Measurements from ENCODE around the gene ABCC11.
"Not testable (repeated sequence)": the region's sequence is repeated elsewhere in the genome, so short reads cannot be mapped to it uniquely, and the experiment has no call there.

The ABCC11 gene

DNA sequence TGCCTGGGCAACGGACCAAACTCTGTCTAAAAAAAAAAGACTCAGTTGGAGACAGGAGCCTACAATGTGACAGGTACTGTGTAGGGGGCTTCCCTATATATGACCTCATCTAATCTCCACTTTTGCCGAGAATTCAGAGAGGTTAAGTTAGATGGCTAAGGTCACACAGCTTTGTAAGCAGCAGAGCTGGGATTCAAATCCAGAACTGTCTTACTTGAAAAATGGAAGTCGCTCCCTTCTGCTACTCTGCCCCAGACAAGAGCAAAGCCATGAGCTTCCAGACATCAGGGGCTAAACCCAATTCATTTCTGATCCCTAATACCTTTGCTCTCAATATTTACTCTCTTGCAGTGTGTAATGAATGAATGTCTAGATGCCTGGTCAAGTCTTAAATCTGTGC, 50.0 kb downstream of the ABCC11 start:
- DNase-seq, result no peak

DNA sequence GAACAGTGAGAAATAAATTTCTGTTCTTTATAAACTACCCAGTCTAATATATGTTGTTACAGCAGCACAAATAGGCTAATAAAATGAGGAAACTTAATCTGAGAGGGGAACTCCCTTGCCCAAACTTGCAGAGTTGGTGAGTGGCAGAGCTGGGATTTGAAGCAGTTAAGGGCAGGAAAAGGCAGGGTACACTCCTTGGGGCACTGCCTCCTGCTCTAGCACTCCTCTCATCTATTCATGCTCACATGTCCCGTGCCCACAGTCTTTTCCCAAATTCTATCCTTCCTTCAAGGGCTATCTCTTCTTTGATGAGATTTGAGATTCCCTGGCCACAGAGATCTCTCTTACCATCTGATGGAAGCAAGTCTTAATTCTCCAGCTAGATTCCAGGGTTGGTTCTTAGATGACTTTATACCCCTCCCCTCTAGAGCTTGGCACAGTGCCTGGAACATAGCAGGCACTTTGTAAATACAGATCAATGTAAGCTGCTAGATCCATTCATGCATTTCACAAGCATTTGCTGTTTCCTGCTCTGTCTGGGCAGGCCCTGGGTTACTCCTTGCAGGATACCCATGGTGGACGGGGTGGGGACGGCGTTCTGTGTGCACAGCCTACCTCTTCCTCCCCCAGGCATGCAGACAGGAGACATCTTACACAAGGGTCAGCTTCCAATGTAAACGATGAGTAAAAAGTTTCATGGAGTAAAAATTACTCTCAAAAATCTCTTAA, 52.3 kb downstream of the ABCC11 start:
- no peak for DNase-seq

DNA sequence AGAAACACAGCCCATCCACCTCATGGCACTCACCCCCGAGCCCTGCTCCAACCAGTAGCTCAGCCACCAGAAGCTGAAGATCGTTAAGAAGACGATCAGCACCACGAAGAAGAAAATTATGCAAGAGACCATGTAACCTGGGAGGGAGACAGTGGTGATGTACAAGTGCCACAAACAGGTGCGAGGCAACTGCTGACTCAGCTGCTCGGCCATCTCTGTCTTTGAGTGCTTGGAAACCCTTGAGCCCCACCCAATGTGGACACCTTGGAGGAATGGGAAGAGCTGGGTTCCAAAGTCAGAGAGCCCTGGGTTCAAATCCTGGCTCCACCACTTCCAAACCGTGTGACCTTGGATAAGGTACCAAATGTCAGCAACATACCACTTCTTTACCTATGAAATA, 53.5 kb downstream of the ABCC11 start:
- no peak for DNase-seq

DNA sequence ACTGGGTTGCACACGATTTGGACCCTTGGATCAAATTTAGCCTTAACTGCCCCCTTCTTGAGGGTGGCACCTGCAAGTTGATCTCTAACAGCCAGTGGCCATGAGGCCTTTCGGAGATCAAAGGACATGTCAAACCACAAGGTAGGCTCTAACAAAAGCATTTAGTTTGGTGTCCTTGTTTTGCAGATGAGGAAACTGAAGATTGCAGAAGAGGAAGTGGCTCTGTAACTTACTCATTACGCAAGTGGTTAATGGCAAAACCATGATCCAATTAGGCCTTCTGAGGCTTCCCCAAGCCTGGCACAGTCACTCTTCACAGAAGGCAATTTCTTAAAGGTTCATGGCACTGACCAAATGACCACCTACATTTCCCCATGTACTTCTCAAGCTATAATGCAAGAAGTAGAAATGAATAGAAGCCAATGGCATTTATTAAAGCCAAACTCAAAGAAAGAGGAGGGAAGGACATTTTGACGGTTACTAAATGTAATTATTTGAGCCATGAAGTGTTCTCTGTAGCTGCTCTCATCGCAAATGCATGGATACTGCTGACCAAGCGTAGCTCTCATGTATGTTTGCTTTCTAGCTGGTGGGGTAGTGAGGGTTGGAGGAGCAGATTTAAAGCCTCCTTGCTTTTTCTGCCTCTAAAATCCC, 58.8 kb downstream of the ABCC11 start:
- peak; percentile 90 for DNase-seq

DNA sequence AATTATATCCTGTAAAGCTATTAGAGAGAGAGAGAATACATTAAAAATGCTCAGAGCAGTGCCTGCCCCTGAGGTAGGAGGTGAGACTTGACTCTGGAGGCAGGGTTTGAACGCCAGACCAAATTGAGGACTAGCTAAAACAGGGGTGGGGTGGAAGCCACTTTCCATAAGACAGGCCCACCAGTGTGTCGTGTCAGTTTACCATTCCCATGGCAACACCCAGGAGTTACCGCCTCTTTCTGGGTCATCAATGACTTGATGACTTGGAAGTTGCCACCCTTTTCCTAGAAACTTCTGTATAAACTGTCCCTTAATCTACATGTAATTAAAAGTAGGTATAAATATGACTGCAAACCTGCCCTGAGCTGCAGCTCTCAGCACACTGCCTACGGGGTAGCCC, 59.6 kb downstream of the ABCC11 start:
- no peak for DNase-seq

DNA sequence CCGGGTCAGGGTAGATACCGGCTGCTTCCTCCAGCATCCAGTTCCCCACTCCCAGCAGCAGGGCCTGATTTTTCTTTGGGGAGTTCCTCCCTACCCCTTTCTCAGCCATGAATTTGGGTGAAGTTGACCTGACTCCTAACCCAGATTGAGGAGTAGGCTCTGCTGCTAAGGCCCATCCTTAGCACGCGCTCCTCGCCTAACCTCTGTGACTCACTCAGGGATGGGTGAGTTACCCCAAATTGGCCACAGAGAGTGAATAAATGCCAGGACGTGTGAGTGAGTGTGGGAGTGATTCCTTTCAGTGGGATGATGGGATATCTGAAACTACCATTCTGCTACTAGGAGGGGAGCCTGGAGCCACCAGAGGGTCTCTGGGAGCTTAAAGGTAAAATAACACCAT, 62.7 kb downstream of the ABCC11 start:
- no peak for DNase-seq

DNA sequence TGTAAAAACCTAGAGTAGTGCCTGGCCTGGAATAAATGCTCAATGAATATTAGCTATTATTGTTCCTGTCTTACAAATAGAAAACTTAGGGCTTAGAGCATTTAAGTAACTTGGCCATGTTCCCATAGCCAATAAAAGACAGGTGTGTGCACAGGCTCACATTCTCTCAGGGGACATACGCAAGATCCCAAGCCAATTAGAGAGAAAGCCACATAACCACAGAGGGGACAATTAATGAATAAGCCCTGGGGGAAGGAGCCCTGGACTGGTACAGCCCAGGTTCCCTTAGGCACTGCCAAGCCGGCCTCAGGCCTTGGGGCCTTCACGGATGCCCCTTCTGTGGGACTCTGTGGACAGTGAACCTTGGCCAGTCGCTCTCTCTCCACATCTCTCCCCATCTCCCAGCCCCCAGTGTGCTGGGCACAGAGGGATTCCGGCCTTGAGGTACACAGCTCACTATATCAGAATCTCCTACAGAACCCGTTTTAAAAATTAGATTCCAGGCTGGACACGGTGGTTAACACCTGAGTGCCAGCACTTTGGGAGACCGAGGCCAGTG, 64.3 kb downstream of the ABCC11 start:
- DNase-seq, result no peak

DNA sequence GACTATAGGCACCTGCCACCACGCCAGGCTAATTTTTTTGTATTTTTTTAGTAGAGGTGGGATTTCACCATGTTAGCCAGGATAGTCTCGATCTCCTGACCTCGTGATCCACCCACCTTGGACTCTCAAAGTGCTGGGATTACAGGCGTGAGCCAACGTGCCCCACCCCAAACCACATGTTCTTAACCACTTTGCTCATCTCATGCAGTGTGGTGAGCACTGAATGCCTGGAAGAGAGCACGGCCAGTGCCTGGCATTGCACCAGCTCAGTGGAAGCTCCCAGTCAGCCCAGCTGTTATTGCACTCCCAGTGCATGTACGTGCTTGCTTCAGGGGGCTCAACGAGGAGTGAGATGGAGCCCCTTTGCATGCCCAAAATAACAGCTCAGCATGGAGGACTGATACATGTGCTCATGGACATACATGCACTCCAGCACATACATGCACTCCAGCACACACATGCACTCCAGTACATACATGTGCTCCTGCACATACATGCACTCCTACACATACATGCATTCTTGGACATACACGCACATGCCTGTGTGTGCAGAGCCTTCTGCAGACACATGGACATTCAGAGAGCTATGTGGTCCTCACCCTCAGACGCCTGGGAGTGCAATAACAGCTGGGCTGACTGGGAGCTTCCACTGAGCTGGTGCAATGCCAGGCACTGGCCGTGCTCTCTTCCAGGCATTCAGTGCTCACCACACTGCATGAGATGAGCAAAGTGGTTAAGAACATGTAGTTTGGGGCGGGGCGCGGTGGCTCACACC, 65.4 kb downstream of the ABCC11 start:
- DNase-seq, result not testable (repeated sequence)

DNA sequence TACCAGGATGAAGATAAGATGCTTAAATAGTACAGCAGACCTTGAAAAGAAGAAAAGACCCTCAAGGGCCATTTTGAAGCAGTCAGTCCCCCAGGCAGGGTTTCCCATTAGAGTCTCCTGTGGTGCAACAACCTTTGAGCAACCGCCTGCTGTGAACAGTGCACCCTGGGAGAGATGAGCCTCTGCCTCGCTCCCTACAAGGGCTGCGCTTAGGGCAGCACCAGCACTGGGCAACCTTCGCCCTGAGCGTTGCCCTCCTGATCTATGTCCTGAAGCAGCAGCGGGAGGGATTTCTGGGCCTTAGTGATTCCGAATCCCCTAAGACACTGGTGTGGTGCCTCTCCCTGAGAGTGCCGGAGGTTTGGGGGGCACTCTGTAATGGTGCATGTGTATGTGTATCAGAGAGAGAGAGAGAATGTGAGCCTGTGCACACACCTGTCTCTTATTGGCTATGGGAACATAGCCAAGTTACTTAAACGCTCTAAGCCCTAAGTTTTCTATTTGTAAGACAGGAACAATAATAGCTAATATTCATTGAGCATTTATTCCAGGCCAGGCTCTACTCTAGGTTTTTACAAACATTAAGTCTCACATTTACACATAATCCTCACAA, 66.4 kb downstream of the ABCC11 start:
- no peak for DNase-seq

DNA sequence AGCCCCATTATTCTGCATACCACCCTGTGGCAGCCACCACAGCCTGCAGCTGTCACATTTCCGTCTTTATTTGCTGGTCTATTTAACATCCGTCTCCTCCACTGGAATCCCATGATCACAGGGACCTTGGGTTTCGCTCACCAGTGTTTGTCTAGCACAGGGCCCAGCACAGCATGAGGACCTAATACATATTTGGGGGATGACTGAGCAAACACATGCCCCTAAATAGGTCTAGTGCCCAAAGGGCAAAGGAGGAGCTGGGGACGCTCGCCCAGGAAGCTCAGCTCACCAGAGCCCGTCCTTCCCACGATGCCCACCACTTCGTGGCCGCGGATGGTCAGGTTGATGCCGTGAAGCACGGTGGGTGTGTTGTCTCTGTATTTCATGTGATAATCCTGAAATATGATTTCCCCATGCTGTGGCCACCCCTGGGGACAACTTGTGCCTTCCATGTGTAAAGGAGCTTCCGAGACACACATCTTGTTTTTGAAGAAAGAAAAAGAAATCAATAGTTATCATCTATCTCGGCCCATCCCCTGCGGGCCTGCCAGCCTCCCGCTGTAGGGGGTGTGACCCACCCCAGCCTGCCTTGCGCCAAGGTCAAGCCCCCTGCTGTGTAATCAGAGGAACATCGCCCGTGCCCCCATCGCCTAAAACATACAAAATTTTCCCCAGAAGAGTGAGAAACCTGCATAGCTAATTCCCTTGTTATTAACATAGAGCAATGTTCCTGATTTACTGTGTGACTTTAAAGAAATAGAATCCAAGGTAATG, 70.5 kb downstream of the ABCC11 start:
- DNase-seq, result no peak

DNA sequence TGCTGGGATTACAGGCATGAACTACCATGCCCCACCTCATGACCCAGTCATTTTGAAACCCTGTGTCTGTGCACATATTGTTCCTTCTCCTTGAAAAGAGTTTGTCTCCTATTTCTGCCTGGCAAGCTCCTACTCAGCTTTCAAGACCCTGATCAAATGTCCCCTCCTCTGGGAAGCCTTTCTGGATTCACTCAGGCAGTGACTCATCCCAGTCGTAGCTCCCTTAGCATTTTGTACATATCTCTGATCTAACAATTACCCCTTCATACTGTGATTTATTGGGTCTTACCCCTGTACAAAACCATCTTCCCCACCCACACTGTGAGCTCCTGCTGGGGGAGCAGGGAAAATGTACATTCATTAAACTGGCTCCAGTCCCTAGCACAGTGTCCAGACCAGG, 73.5 kb downstream of the ABCC11 start:
- DNase-seq, result no peak

DNA sequence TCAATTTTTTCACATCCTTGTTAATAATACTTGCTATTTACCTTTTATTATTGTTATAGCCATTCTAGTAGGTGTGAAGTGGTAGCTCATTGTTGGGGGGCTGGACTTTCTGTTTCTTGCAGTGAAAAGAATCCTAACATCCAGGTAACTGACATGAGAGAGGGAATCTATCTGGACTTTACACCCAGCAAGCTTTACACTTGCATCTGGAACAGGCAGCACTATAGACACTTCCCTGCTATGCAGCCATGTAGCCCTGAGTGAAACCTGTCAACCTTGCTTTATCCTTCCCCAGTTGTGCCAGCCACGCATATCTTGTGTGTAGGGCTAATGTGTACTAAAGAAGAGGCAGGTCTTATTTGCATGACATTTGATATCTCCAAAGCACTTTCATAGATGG, 74.7 kb downstream of the ABCC11 start:
- DNase-seq, result no peak

DNA sequence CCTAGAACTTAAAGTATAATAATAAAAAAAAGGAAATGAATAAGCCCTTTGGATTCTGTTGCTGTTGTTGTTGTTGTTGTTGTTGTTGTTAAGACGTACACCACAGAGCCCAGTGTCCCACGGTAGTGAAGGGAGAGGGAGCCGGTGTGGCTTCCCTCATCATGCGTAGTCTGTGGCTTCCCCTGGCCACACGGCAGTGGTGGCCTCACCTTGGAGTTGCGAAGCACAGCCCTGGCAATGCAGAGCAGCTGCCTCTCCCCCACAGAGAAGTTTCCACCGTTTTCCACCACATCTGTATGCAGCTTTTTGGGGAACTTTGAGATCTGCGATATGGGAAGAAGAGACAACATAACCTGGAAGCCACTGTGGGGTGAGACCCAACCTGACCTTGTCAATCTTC, 77.4 kb downstream of the ABCC11 start:
- no peak for DNase-seq

DNA sequence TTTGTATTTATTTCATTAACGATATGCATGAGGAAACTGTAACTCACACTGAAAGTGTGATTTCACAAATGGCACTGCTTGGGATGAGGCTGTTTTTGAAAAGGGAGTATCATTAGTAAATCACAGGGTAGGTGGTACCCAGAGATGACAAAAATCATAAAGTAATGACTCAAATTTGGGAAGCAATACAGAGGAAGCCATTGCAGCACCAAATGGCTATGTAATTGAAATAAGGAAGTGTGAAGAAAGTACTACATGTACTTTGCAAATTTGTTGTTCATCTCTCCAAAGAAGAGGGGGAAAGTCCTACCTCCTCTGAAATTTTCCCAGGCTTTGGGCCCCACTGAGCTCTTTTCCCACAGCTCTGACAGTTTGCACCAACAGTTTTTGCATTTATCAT, 79.3 kb downstream of the ABCC11 start:
- DNase-seq, result peak; percentile 67

DNA sequence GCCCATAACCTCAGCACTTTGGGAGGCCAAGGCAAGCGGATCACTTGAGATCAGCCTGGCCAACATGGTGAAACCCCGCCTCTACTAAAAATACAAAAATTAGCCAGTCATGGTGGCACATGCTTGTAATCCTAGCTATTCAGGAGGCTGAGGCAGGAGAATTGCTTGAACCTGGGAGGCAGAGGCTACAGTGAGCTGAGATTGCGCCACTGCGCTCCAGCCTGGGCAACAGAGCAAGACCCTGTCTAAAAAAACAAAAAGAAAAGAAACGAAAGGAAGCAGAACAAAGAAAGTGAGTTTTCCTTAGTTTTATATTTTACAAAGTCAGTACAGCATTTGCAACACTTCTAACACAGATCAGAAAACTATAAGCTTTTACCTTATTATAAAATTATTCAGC, 80.7 kb downstream of the ABCC11 start:
- DNase-seq, result not testable (repeated sequence)

DNA sequence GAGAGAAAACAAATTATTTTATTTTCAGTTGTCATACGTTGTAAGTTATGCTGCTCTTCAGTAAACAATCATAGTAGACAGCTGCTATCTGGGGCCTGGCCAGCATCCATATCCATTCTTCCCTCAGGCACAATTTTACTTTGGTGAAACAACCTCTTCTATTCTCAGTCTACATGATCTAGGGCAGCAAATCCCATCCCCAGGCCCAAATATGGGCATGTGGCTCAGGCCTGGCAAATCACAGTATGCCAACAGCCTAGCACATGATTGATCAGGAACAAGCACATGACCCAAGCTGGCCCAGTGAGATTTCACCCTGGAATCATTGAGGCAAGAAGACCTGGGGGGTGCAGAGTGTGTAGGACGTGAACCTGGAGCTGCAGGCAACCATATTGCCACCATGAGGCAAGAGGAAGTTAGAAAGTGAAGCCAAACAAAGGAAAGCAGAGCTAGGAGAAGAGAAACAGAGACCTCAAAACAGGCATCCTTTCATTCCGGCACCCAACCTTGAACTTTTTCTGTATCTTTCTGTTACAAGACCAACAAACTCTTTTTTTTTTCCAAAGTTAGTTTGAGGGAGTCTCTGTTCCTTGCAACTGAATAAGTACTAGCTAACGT, 81.3 kb downstream of the ABCC11 start:
- no peak for DNase-seq

DNA sequence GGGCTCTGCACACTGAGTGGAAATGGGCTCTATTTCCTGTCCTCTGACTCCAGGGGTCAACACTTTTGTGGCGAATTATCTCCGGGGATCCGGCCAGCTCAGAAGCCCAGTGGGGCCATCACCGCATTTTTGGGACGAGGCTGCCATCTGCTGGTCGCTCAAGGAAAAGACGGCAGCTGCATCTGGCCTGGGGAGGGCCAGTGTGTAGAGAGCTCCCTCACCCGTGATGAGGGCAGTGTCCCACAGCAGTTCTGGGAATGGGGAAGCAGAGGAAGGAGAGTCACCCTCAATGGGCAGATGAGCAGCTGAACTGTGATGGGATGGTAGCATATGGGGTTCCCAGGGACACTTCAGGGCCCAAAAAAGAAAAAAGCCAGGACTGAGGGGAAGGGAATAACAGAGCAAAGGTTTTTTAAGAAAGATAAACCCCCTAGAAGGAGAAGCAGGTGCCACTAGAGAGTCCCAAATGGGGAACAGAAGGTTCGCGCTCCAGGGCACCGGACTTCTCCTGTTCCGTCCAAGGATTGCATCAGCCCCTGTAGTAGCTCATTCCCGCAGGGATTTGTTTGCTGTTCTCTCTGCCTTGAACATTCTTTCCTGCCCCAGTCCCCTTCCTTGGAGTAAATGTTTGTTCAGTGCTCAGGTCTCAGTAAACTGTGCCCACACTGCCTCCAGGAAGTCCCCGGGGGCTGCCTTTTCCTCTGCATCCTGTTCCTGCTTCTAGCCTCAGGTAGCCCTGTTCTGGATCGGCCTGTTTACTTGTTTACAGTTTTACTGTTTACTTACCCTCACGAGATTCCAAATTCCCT, 82.2 kb downstream of the ABCC11 start:
- peak; percentile 85 for DNase-seq

DNA sequence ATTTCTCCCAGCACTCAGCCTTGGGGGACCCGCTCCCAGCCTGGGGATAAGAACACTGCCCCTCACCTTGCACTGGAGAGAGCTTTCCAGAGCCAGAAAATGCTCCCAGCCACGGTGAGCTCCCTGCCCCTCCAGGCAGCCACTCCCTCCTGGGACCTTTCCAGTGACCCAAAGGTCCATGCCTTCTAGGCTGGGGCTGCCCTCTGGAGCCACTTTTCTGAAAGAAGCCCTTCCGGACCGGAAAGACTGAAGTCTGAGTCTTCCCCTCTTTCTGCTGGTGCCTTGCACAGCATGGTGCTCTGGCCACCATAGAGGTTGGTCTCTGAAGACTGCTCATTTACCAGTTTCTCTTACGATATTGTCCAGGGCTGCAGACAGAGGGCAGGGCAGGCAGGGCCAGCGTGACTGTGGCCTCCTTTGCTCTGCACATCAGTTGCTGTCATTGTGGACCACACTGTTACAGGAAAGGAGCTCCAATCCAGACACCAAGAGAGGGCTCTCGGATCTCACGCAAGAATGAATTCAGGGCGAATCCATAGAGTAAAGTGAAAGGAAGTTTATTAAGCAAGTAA, 84.4 kb downstream of the ABCC11 start:
- no peak for DNase-seq

DNA sequence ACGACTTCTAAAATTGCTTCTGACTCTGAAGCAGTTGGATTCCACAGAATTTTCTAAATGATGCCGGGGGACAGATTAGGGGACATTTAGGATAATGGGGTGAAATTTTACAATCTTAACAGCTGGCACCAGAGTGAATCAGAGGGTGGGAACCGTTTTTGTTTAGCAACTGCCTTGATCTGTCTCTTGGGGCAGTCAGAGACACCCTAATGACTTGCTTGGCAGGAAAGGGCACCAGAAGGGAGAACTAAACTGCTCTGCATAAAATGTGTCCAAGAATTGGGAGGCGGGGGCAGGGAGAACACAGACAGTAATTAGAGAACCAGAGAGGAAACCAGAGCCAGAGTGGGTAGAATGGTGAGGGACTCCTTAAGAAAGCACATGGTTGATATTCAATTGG, 85.4 kb downstream of the ABCC11 start:
- no peak for DNase-seq

DNA sequence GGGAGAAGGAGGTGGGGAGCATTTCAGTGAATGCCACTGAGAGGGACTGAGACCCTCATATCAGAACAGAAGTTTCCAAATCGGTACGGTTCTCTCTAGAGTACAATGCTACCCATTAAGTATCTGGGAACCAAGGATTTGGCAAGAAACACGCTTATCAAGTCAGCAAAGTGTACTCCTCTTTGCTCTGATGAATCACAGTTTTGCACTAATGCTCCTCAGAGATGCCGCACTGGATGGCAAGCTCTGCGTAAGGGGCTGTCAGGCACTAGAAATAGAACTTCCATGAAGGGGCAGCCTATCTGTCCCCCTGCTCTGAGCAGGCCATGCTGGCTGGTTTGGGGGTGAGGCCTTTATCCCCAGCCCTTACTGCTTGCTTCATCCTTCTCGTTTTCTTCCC, 86.8 kb downstream of the ABCC11 start:
- no peak for DNase-seq

DNA sequence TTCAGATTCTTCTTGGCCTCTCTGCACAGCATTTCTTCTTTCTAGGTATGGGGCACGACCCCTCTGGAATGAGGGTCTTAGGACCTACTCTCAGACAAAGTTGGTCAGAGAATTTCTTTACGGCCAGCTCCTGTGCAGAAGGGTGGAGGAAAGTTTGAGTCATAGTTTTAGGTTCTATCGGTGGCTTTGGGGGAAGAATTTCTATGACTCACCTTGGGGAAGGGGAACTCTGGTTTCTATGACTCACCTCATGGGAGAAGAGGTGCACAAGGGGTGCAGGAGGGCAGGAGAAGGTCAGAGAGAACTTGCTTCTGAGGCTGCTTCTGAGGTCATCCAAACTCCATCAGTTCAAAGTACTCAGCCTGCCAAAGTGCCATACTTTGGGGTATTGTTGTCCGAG, 89.0 kb downstream of the ABCC11 start:
- peak; percentile 21 for DNase-seq

All from suppressor macrophage treated with lipopolysaccharide for 4 hours (primary cell).